KMS-11 (cell line): ENCODE results near the gene TMC8.
"Not testable (repeated sequence)": the region's sequence is repeated elsewhere in the genome, so short reads cannot be mapped to it uniquely, and the experiment has no call there.

Experiments used
- H2AFZ ChIP-seq: fragments of 200-600 bp; sonication (generic); 2 replicates; pipeline ENCODE4 v1.6.1; 2016; ENCODE audit warnings: antibody characterized with exemption, mixed run types, low read depth
- H3K27ac ChIP-seq: fragments of 200-600 bp; sonication (generic); 2 replicates; pipeline ENCODE4 v1.6.1; 2016; ENCODE audit warnings: mild to moderate bottlenecking, mixed run types
- H3K27me3 ChIP-seq: fragments of 200-600 bp; sonication (generic); 2 replicates; pipeline ENCODE4 v1.6.1; 2017; ENCODE audit warnings: mild to moderate bottlenecking, low read depth, mixed run types, moderate library complexity; ENCODE audit not compliant: insufficient read depth
- H3K36me3 ChIP-seq: fragments of 200-600 bp; sonication (generic); 2 replicates; pipeline ENCODE4 v1.6.1; 2017; ENCODE audit warnings: mild to moderate bottlenecking, mixed run types; ENCODE audit not compliant: insufficient read depth
- H3K4me1 ChIP-seq: fragments of 200-600 bp; sonication (generic); 2 replicates; pipeline ENCODE4 v1.6.1; 2016; ENCODE audit warnings: mild to moderate bottlenecking, low read depth, mixed run types; ENCODE audit not compliant: poor library complexity, severe bottlenecking
- H3K4me2 ChIP-seq: fragments of 200-600 bp; sonication (generic); 2 replicates; pipeline ENCODE4 v1.7.0; 2016; ENCODE audit warnings: mild to moderate bottlenecking, mixed run types
- H3K4me3 ChIP-seq: fragments of 200-600 bp; sonication (generic); IDR thresholded peaks from 2 replicates; pipeline ENCODE4 v1.6.1; 2017; ENCODE audit warnings: low read depth, low read length, mixed read lengths; ENCODE audit not compliant: insufficient read depth
- H3K79me2 ChIP-seq: fragments of 200-600 bp; sonication (generic); 2 replicates; pipeline ENCODE4 v1.6.1; 2016; ENCODE audit warnings: low read depth, mixed run types; ENCODE audit not compliant: insufficient read depth
- H3K9ac ChIP-seq: fragments of 200-600 bp; sonication (generic); 2 replicates; pipeline ENCODE4 v1.6.1; 2016; ENCODE audit warnings: mild to moderate bottlenecking, mixed run types
- H4K20me1 ChIP-seq: fragments of 200-600 bp; sonication (generic); 2 replicates; pipeline ENCODE4 v1.6.1; 2016; ENCODE audit warnings: mild to moderate bottlenecking, mixed run types; ENCODE audit not compliant: insufficient read depth
- CTCF ChIP-seq: fragments of 200-600 bp; sonication (generic); conservative IDR thresholded peaks from 2 replicates; pipeline ENCODE4 v1.6.1; 2017; ENCODE audit warnings: low read depth, mild to moderate bottlenecking, antibody characterized with exemption, low read length, moderate library complexity, mixed read lengths

The TMC8 gene

GRCh38 chr17:78135858-78136500, 5.4 kb downstream of the TMC8 start:
- no peak overlapping the region for H3K27ac ChIP-seq
- no peak overlapping the region for H3K9ac ChIP-seq
- no peaks in the 10 kb centered on the region for H3K27me3 ChIP-seq
- no peak overlapping the region for H3K4me3 ChIP-seq
- H3K79me2 ChIP-seq, result peaks cover 17% of the 10 kb centered on the region
- no peaks in the 10 kb centered on the region for H4K20me1 ChIP-seq
- H3K4me2 ChIP-seq, result no peak overlapping the region
- TF ChIP-seq CTCF, result no peak
- no peak overlapping the region for H2AFZ ChIP-seq
- H3K36me3 ChIP-seq, result no peaks in the 10 kb centered on the region; the same call in 1 of the 2 replicates
- peaks cover 47% of the 10 kb centered on the region for H3K4me1 ChIP-seq

DNA sequence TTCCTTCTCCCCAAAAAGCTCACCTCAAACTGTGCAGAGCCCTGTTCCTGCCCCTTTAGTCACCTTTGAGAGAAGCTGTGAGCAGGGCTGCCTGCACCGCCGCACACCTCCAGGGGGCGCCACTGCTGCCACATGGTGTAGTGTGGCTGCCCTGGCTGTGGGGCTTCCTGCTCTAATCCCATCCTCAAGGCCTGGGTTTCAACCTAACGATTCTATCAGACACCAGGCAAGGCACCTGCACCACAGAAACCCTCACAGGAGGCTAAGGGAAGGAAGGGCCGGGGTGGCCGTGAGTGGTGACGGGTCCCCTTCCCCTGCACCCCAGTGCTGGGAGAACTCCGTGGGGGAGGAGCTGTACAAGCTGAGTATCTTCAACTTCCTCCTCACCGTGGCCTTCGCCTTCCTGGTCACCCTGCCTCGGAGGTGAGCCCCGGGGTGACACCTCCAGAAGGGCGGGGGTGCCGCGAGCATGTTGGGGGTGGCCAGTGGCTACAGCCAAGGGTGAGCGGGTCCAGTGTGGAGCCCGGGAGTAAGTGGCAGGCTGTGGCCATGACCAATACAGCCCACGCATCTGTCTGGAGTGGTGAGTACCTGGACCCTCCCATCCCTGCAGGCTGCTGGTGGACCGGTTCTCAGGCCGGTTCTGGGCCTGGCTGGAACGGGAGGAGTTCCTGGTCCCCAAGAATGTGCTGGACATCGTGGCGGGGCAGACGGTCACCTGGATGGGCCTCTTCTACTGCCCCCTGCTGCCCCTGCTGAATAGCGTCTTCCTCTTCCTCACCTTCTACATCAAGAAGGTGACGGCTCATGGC, 7.0 kb downstream of the TMC8 start:
- Histone ChIP-seq H2AFZ (no peak overlapping the region), H3K9ac (no peak overlapping the region), H3K27ac (no peak overlapping the region), H4K20me1 (no peaks in the 10 kb centered on the region), H3K36me3 (no peaks in the 10 kb centered on the region; the same call in 1 of the 2 replicates), H3K4me3 (no peak overlapping the region), H3K79me2 (peaks cover 7% of the 10 kb centered on the region), H3K4me1 (peaks cover 55% of the 10 kb centered on the region), H3K27me3 (no peaks in the 10 kb centered on the region), H3K4me2 (peak overlapping the region; percentile 13; the same call in 1 of the 2 replicates)
- TF ChIP-seq CTCF, result peak; percentile 86

GRCh38 chr17:78138204-78139060, 7.9 kb downstream of the TMC8 start:
- Histone ChIP-seq H3K27ac (no peak overlapping the region), H3K9ac (no peak overlapping the region)

DNA sequence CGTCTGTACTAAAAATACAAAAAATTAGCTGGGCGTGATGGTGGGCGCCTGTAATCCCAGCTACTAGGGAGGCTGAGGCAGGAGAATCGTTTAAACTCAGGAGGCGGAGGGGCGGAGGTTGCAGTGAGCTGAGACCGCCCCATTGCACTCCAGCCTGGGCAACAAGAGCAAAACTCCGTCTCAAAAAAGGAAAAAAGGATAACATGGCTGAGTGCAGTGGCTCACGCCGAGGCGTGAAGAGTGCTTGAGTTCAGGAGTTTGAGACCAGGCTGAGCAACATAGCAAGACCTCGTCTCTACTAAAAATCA, 9.2 kb downstream of the TMC8 start:
- not testable (repeated sequence) for H3K27ac ChIP-seq, H3K4me2 ChIP-seq, H4K20me1 ChIP-seq, H3K9ac ChIP-seq, H3K27me3 ChIP-seq, H3K79me2 ChIP-seq, H2AFZ ChIP-seq, H3K36me3 ChIP-seq, H3K4me3 ChIP-seq
- H3K4me1 ChIP-seq, result peaks cover 75% of the 10 kb centered on the region

More at GRCh38 chr17:78138204-78139060, 7.9 kb downstream of the TMC8 start:
- Histone ChIP-seq H4K20me1 (no peaks in the 10 kb centered on the region), H3K4me3 (no peak overlapping the region), H3K36me3 (no peaks in the 10 kb centered on the region; the same call in 1 of the 2 replicates), H3K4me1 (peaks cover 62% of the 10 kb centered on the region), H2AFZ (no peak overlapping the region), H3K79me2 (no peaks in the 10 kb centered on the region; the same call in 1 of the 2 replicates), H3K27me3 (no peaks in the 10 kb centered on the region), H3K4me2 (no peak overlapping the region)
- TF ChIP-seq CTCF, result no peak
